Femur (tissue), 1 donor: Measurements from ENCODE around the gene SCAI.
"Not testable (repeated sequence)": the region's sequence is repeated elsewhere in the genome, so short reads cannot be mapped to it uniquely, and the experiment has no call there.

Experiments used
- DNase-seq: peaks from one replicate; pipeline ENCODE4 v3.0.0-alpha.2; 2017

Gene SCAI

GRCh38 chr9:124940894-124941678, 202.2 kb downstream of the SCAI start, which contains the start of gene GOLGA1:
Gene GOLGA1 (minus strand): TSS chr9:124941083. CDS start chr9:124938711, 2,372 bp downstream.
- DNase-seq = peak; percentile 98

- DNase-seq = no peak
Measured at GRCh38 chr9:124940521-124940893, 202.8 kb downstream of the SCAI start.

GRCh38 chr9:124939944-124940343, 203.4 kb downstream of the SCAI start:
- no peak for DNase-seq

GRCh38 chr9:124934290-124934689, 209.0 kb downstream of the SCAI start:
- DNase-seq = no peak

- no peak for DNase-seq
Measured at GRCh38 chr9:124932333-124932732, 211.0 kb downstream of the SCAI start.

GRCh38 chr9:124929464-124929863, 213.9 kb downstream of the SCAI start:
- no peak for DNase-seq

GRCh38 chr9:124928116-124928515, 215.2 kb downstream of the SCAI start:
- no peak for DNase-seq

- DNase-seq = not testable (repeated sequence)
Measured at GRCh38 chr9:124920394-124920793, 222.9 kb downstream of the SCAI start.

GRCh38 chr9:124914753-124915405, 228.4 kb downstream of the SCAI start:
- DNase-seq = no peak

- no peak for DNase-seq
Measured at GRCh38 chr9:124913378-124913777, 229.9 kb downstream of the SCAI start.

- DNase-seq = no peak
Measured at GRCh38 chr9:124911766-124912165, 231.6 kb downstream of the SCAI start.

- DNase-seq = no peak
Measured at GRCh38 chr9:124908098-124908497, 235.2 kb downstream of the SCAI start.

- no peak for DNase-seq
Measured at GRCh38 chr9:124906966-124907365, 236.4 kb downstream of the SCAI start.

GRCh38 chr9:124899845-124900244, 243.5 kb downstream of the SCAI start:
- DNase-seq = no peak

GRCh38 chr9:124897570-124898460, 245.5 kb downstream of the SCAI start:
- no peak for DNase-seq

- DNase-seq = no peak
Measured at GRCh38 chr9:124894741-124895170, 248.6 kb downstream of the SCAI start.

GRCh38 chr9:124894035-124894740, 249.1 kb downstream of the SCAI start:
- no peak for DNase-seq
